SK-N-SH treated with all-trans-retinoic acid at 6 μM for 48 hours (cell line): Measurements from ENCODE around the gene SENP1.

Source experiments
- ATAC-seq: fragments of 200-7000 bp; cut with Tn5 transposase; 3 replicates; pipeline ENCODE4 v1.9.1; 2020; ENCODE audit warnings: mild to moderate bottlenecking, moderate library complexity
- CREB5 ChIP-seq: fragments of 250-450 bp; sonication (Bioruptor Pico); IDR thresholded peaks from 2 replicates; pipeline ENCODE4 v1.5.1; 2020; ENCODE audit warnings: low read depth, mild to moderate bottlenecking, moderate library complexity
- CSRNP3 ChIP-seq: fragments of 250-450 bp; sonication (Bioruptor Pico); IDR thresholded peaks from 2 replicates; pipeline ENCODE4 v1.5.1; 2021; ENCODE audit warnings: mild to moderate bottlenecking, moderate library complexity
- ISL1 ChIP-seq: fragments of 250-450 bp; sonication (Bioruptor Pico); IDR thresholded peaks from 2 replicates; pipeline ENCODE4 v2.1.2; 2022; ENCODE audit warnings: mild to moderate bottlenecking, moderate library complexity
- PATZ1 ChIP-seq: fragments of 250-450 bp; sonication (Bioruptor Pico); IDR thresholded peaks from 2 replicates; pipeline ENCODE4 v1.8.0; 2020; ENCODE audit warnings: mild to moderate bottlenecking, moderate library complexity, borderline replicate concordance
- PPARA ChIP-seq: fragments of 250-450 bp; sonication (Bioruptor Pico); IDR thresholded peaks from 2 replicates; pipeline ENCODE4 v1.5.0; 2020; ENCODE audit warnings: mild to moderate bottlenecking, borderline replicate concordance
- RARB ChIP-seq: fragments of 250-450 bp; sonication (Bioruptor Pico); IDR thresholded peaks from 2 replicates; pipeline ENCODE4 v1.8.0; 2021; ENCODE audit warnings: mild to moderate bottlenecking, moderate library complexity
- SNAI2 ChIP-seq: fragments of 250-450 bp; sonication (Bioruptor Pico); IDR thresholded peaks from 2 replicates; pipeline ENCODE4 v1.5.0; 2020; ENCODE audit warnings: mild to moderate bottlenecking, moderate library complexity
- TOX ChIP-seq: fragments of 250-450 bp; sonication (Bioruptor Pico); IDR thresholded peaks from 2 replicates; pipeline ENCODE4 v1.8.0; 2021; ENCODE audit warnings: mild to moderate bottlenecking, moderate library complexity, borderline replicate concordance
- TSHZ2 ChIP-seq: fragments of 250-450 bp; sonication (Bioruptor Pico); IDR thresholded peaks from 2 replicates; pipeline ENCODE4 v1.5.0; 2020; ENCODE audit warnings: mild to moderate bottlenecking, moderate library complexity
- ZC3H10 ChIP-seq: fragments of 250-450 bp; sonication (Bioruptor Pico); IDR thresholded peaks from 2 replicates; pipeline ENCODE4 v1.5.1; 2021; ENCODE audit warnings: mild to moderate bottlenecking, moderate library complexity
- ZFP3 ChIP-seq: fragments of 250-450 bp; sonication (Bioruptor Pico); IDR thresholded peaks from 2 replicates; pipeline ENCODE4 v1.5.0; 2020; ENCODE audit warnings: mild to moderate bottlenecking, moderate library complexity
- ZFP30 ChIP-seq: fragments of 450-650 bp; formaldehyde crosslinking; IDR thresholded peaks from 2 replicates; pipeline ENCODE4 v1.5.0; 2022; ENCODE audit warnings: mild to moderate bottlenecking, moderate library complexity
- ZNF565 ChIP-seq: fragments of 450-650 bp; formaldehyde crosslinking; conservative IDR thresholded peaks from 2 replicates; pipeline ENCODE4 v1.5.0; 2020; ENCODE audit warnings: low read depth, mild to moderate bottlenecking, moderate library complexity
- ZNF8 ChIP-seq: fragments of 450-650 bp; formaldehyde crosslinking; IDR thresholded peaks from 2 replicates; pipeline ENCODE4 v1.5.0; 2020; ENCODE audit warnings: mild to moderate bottlenecking, moderate library complexity

The SENP1 gene

GRCh38 chr12:48044396-48044795, 61.5 kb downstream of the SENP1 start:
- TF ChIP-seq SNAI2 (CRISPR knock-in tag) (no peak), ZC3H10 (CRISPR knock-in tag) (no peak), CREB5 (CRISPR knock-in tag) (no peak), TOX (no peak), ZNF565 (CRISPR knock-in tag) (no peak), ISL1 (CRISPR knock-in tag) (no peak), ZFP3 (CRISPR knock-in tag) (no peak)
- no peak for ATAC-seq

- no peak for TF ChIP-seq SNAI2 (CRISPR knock-in tag)
- TF ChIP-seq ZNF8 (CRISPR knock-in tag) = no peak
- ATAC-seq = no peak
Observed at GRCh38 chr12:48043771-48044170, 62.1 kb downstream of the SENP1 start.

GRCh38 chr12:48041591-48042423, 64.1 kb downstream of the SENP1 start:
- TF ChIP-seq ZC3H10 (CRISPR knock-in tag) (no peak), TSHZ2 (CRISPR knock-in tag) (no peak), SNAI2 (CRISPR knock-in tag) (no peak), PATZ1 (CRISPR knock-in tag) (no peak), ZFP30 (CRISPR knock-in tag) (no peak)
- ATAC-seq = no peak

GRCh38 chr12:48040354-48040753, 65.5 kb downstream of the SENP1 start:
- TF ChIP-seq ZNF565 (CRISPR knock-in tag) (no peak), RARB (CRISPR knock-in tag) (no peak), PPARA (CRISPR knock-in tag) (no peak), TSHZ2 (CRISPR knock-in tag) (no peak), CSRNP3 (CRISPR knock-in tag) (no peak), CREB5 (CRISPR knock-in tag) (no peak), ZFP30 (CRISPR knock-in tag) (no peak)
- no peak for ATAC-seq
